Activated gamma-delta T cell (primary cell): ENCODE results near the gene ESRRA.

ENCODE experiments used
- DNase-seq: peaks from one replicate; lab custom pipeline; 2025; lab: John Stamatoyannopoulos, UW

Gene ESRRA

GRCh38 chr11:64352099-64352994 is 47.0 kb downstream of the ESRRA start:
- no peak for DNase-seq

GRCh38 chr11:64352995-64353714 is 47.8 kb downstream of the ESRRA start:
- DNase-seq, result no peak

- DNase-seq, result no peak
Observed at GRCh38 chr11:64353715-64354506, 48.6 kb downstream of the ESRRA start.

GRCh38 chr11:64355078-64355940 is 50.0 kb downstream of the ESRRA start:
- DNase-seq, result no peak

- DNase-seq, result no peak
Observed at GRCh38 chr11:64356498-64357411, 51.4 kb downstream of the ESRRA start.

- DNase-seq, result no peak
Observed at GRCh38 chr11:64357446-64357845, 52.1 kb downstream of the ESRRA start.

- no peak for DNase-seq
Observed at GRCh38 chr11:64357904-64358535, 52.7 kb downstream of the ESRRA start.

GRCh38 chr11:64358536-64358906 is 53.2 kb downstream of the ESRRA start:
- DNase-seq, result no peak

GRCh38 chr11:64358907-64359711 is 53.8 kb downstream of the ESRRA start, which contains the start of gene RPS6KA4:
TSS of gene RPS6KA4 (plus strand) at chr11:64359162. CDS start at chr11:64359236, 74 bp downstream.
- DNase-seq, result peak; percentile 41

- DNase-seq, result no peak
Observed at GRCh38 chr11:64359712-64360445, 54.6 kb downstream of the ESRRA start.

GRCh38 chr11:64360448-64360921 is 55.2 kb downstream of the ESRRA start:
- DNase-seq, result no peak

GRCh38 chr11:64361659-64362058 is 56.3 kb downstream of the ESRRA start:
- DNase-seq, result no peak

GRCh38 chr11:64362339-64362738 is 57.0 kb downstream of the ESRRA start:
- DNase-seq, result no peak

GRCh38 chr11:64364435-64364834 is 59.1 kb downstream of the ESRRA start:
- no peak for DNase-seq

GRCh38 chr11:64364911-64365310 is 59.6 kb downstream of the ESRRA start:
- no peak for DNase-seq
